RWPE2 (cell line): ENCODE data around the gene LIN37.

Experiments
- ATAC-seq: fragments of 200-7000 bp; cut with Tn5 transposase; 3 replicates; pipeline ENCODE4 v1.9.1; 2021; ENCODE audit warnings: low read depth
- DNase-seq: peaks from one replicate; pipeline ENCODE4 v3.0.0-alpha.2; 2020; ENCODE audit warnings: low spot score
- H3K27ac ChIP-seq: fragments of 450-650 bp; 2 replicates; pipeline ENCODE4 v1.5.1; 2017; ENCODE audit warnings: mild to moderate bottlenecking; ENCODE audit not compliant: poor library complexity, severe bottlenecking
- H3K27me3 ChIP-seq: fragments of 250-450 bp; sonication (Bioruptor Pico); 2 replicates; pipeline ENCODE4 v1.5.1; 2021; ENCODE audit warnings: mild to moderate bottlenecking, moderate library complexity; ENCODE audit not compliant: insufficient read depth, poor library complexity, severe bottlenecking
- H3K36me3 ChIP-seq: fragments of 250-450 bp; sonication (Bioruptor Pico); 2 replicates; pipeline ENCODE4 v1.5.1; 2020; ENCODE audit warnings: low read depth, mild to moderate bottlenecking, moderate library complexity
- H3K4me1 ChIP-seq: fragments of 250-450 bp; sonication (Bioruptor Pico); 2 replicates; pipeline ENCODE4 v1.5.1; 2021; ENCODE audit warnings: mild to moderate bottlenecking, moderate library complexity; ENCODE audit not compliant: insufficient read depth, poor library complexity, severe bottlenecking
- H3K4me3 ChIP-seq: fragments of 250-450 bp; sonication (Bioruptor Pico); 2 replicates; pipeline ENCODE4 v1.5.1; 2021; ENCODE audit warnings: mild to moderate bottlenecking, moderate library complexity; ENCODE audit not compliant: severe bottlenecking
- H3K9me3 ChIP-seq: fragments of 250-450 bp; sonication (Bioruptor Pico); 2 replicates; pipeline ENCODE4 v1.5.1; 2021; ENCODE audit warnings: mild to moderate bottlenecking, moderate library complexity; ENCODE audit not compliant: severe bottlenecking
- CTCF ChIP-seq: fragments of 450-650 bp; IDR thresholded peaks from one replicate; pipeline ENCODE4 v1.5.1; 2017; ENCODE audit warnings: mild to moderate bottlenecking, moderate library complexity; ENCODE audit not compliant: poor library complexity, severe bottlenecking

Gene LIN37

GRCh38 chr19:35756377-35757230 lies 8.2 kb downstream of the LIN37 start, which contains the start of gene HSPB6:
Gene HSPB6 (minus strand): TSS chr19:35757029. CDS start chr19:35757008, 21 bp downstream.
- H3K4me1 ChIP-seq = no peaks in the 10 kb centered on the region
- peak within 1 kb of the TSS; percentile 89 for H3K4me3 ChIP-seq
- peak; percentile 45 for DNase-seq
- no peak for TF ChIP-seq CTCF
- ATAC-seq = no peak
- H3K36me3 ChIP-seq = peaks cover 28% of the 10 kb centered on the region
- no peaks in the 10 kb centered on the region for H3K27me3 ChIP-seq
- H3K9me3 ChIP-seq = no peaks in the 10 kb centered on the region
- peak within 1 kb of the TSS; percentile 71 for H3K27ac ChIP-seq

- peaks cover 34% of the 10 kb centered on the region for H3K36me3 ChIP-seq
- peak; percentile 61 for DNase-seq
- no peak for TF ChIP-seq CTCF
- no peaks in the 10 kb centered on the region for H3K9me3 ChIP-seq
- ATAC-seq = peak; percentile 15
- no peaks in the 10 kb centered on the region for H3K4me1 ChIP-seq
- H3K27ac ChIP-seq = peak overlapping the region; percentile 71
- peak overlapping the region; percentile 89 for H3K4me3 ChIP-seq
- H3K27me3 ChIP-seq = no peaks in the 10 kb centered on the region
These were observed 8.9 kb downstream of the LIN37 start for GRCh38 chr19:35757231-35757748.

GRCh38 chr19:35757749-35758608 lies 9.6 kb downstream of the LIN37 start, which contains the start of gene PROSER3:
Gene PROSER3 (plus strand): TSS chr19:35758176. CDS start chr19:35758216, 40 bp downstream.
- H3K27ac ChIP-seq = peak within 1 kb of the TSS; percentile 71
- ATAC-seq (peak; percentile 96), DNase-seq (peak; percentile 98)
- peak within 1 kb of the TSS; percentile 89 for H3K4me3 ChIP-seq
- H3K36me3 ChIP-seq = peaks cover 37% of the 10 kb centered on the region
- H3K4me1 ChIP-seq = no peaks in the 10 kb centered on the region
- no peaks in the 10 kb centered on the region for H3K27me3 ChIP-seq
- H3K9me3 ChIP-seq = no peaks in the 10 kb centered on the region
- TF ChIP-seq CTCF = no peak

- Histone ChIP-seq H3K27ac (no peak overlapping the region), H3K36me3 (peaks cover 46% of the 10 kb centered on the region)
- no peak for ATAC-seq
These were observed 11.3 kb downstream of the LIN37 start for GRCh38 chr19:35759697-35760096.

More at GRCh38 chr19:35759697-35760096, 11.3 kb downstream of the LIN37 start:
- no peak for DNase-seq
- TF ChIP-seq CTCF = no peak
- Histone ChIP-seq H3K27me3 (no peaks in the 10 kb centered on the region), H3K4me3 (no peak overlapping the region), H3K9me3 (no peaks in the 10 kb centered on the region), H3K4me1 (no peaks in the 10 kb centered on the region)
